Suprapubic skin (tissue), 4 donors: ENCODE results near the gene RILPL1.

Experiments used
- CTCF ChIP-seq, 2 donors: fragments of 200-600 bp in 1 of 2; fragments of 450-650 bp in 1 of 2; sonication (generic) in 1 of 2; IDR thresholded peaks; one replicate each; pipeline ENCODE4 v1.5.1; 2016 to 2019; ENCODE audit warnings: antibody characterized with exemption in 2 of 2, mild to moderate bottlenecking in 1 of 2, moderate library complexity in 1 of 2
- EP300 ChIP-seq: sonication (generic); formaldehyde crosslinking; IDR thresholded peaks from one replicate; pipeline ENCODE4 v1.6.1; 2017; ENCODE audit warnings: antibody characterized with exemption
- POLR2AphosphoS5 ChIP-seq, 3 donors: sonication (generic); formaldehyde crosslinking; IDR thresholded peaks; one replicate each; pipeline ENCODE4 v1.6.1; 2017; ENCODE audit warnings: antibody characterized with exemption in 3 of 3

DNA sequence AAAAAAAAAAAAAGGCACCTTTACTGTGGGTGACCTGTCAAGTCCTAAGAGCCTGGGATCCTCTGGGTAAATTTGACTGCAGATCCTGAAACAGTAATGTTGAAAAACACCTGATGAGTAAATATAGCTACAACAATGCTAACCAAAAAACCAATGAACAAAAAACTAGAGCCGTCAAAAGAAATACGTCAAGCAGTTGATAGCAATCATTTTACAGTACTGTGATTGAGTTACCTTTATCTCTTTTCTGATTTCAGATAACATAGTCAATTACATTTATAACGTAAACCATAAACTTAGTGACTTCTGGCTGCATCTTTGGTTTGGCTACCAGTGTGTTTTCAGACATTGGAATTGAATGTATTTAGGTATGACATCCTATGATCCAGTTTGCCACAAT is 44.7 kb upstream of the RILPL1 start:
- TF ChIP-seq CTCF (IDR thresholded peaks at IDR 0.05) (no peak), POLR2AphosphoS5 (IDR thresholded peaks at IDR 0.05) (no peak), EP300 (no peak)
